HUES6 (cell line): ENCODE data around the gene FAM78A.
"Not testable (repeated sequence)": the region's sequence is repeated elsewhere in the genome, so short reads cannot be mapped to it uniquely, and the experiment has no call there.

Experiments
- H3K27ac ChIP-seq: 2 replicates; pipeline ENCODE4 v1.7.0; 2013; ENCODE audit warnings: low read depth, mild to moderate bottlenecking, low read length, inconsistent platforms
- H3K27me3 ChIP-seq: 2 replicates; pipeline ENCODE4 v1.6.1; 2013; ENCODE audit warnings: low read length; ENCODE audit not compliant: control insufficient read depth, insufficient read depth
- H3K36me3 ChIP-seq: 2 replicates; pipeline ENCODE4 v1.6.1; 2013; ENCODE audit warnings: low read length; ENCODE audit not compliant: control insufficient read depth, insufficient read depth
- H3K4me1 ChIP-seq: 2 replicates; pipeline ENCODE4 v1.6.1; 2013; ENCODE audit warnings: low read length; ENCODE audit not compliant: control insufficient read depth, insufficient read depth
- H3K4me3 ChIP-seq: 2 replicates; pipeline ENCODE4 v1.5.1; 2013; ENCODE audit warnings: low read depth, low read length
- H3K9ac ChIP-seq: one replicate; pipeline ENCODE4 v1.6.1; 2013; ENCODE audit warnings: mild to moderate bottlenecking, low read length
- H3K9me3 ChIP-seq: 2 replicates; pipeline ENCODE4 v1.6.1; 2013; ENCODE audit warnings: low read depth, low read length; ENCODE audit not compliant: control insufficient read depth, insufficient read depth

The FAM78A gene

GRCh38 chr9:131271016-131271273 is 5.4 kb downstream of the FAM78A start:
- H3K27ac ChIP-seq, H3K9me3 ChIP-seq, H3K9ac ChIP-seq, H3K36me3 ChIP-seq, H3K4me3 ChIP-seq: not testable (repeated sequence)
- H3K4me1 ChIP-seq = peaks cover 24% of the 10 kb centered on the region
- peaks cover 12% of the 10 kb centered on the region for H3K27me3 ChIP-seq

DNA sequence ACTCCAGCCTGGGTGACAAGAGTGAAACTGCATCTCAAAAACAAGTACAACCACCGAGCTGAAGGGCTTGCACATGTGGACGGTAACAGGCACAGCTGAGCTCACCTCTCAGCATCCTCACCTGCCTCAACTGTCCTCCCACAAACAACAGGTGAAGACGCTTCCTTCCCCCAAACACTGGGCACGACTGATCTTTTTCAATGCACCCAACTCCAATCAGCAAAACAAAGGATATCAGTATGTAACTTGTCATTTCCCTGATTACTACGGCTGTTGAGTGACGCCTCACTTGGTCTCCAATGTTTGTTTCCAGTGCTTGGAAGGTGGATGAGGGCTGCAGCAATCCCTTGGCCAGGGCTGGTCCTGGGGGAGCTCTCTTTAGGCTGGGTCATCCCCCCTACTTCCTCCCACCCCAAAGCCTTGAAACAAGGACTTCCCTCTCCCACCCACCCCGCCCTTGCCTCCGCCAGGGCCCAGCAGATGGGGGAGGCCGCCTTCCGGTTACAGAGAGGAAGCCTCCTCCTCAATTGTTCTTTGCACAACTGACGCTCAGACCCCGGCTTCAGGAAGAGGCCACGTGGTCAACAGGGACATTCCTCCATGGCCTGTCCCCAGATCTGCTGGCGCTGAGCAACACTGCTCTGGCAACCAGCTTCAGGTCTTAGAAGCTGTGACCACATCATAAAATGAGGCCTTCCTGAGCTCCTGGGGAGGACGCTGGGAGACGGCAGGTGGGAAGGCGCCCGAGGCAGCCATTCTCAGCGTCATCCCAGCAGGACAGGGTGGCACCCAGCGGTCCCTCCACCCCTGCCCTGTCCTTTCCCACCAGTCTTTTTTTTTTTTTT is 5.9 kb downstream of the FAM78A start:
- H3K36me3 ChIP-seq = no peaks in the 10 kb centered on the region
- H3K9me3 ChIP-seq = no peaks in the 10 kb centered on the region
- H3K4me1 ChIP-seq = peaks cover 19% of the 10 kb centered on the region
- H3K27me3 ChIP-seq = peaks cover 7% of the 10 kb centered on the region
- H3K4me3 ChIP-seq = no peak overlapping the region
- no peak overlapping the region for H3K27ac ChIP-seq
- H3K9ac ChIP-seq = no peak overlapping the region

DNA sequence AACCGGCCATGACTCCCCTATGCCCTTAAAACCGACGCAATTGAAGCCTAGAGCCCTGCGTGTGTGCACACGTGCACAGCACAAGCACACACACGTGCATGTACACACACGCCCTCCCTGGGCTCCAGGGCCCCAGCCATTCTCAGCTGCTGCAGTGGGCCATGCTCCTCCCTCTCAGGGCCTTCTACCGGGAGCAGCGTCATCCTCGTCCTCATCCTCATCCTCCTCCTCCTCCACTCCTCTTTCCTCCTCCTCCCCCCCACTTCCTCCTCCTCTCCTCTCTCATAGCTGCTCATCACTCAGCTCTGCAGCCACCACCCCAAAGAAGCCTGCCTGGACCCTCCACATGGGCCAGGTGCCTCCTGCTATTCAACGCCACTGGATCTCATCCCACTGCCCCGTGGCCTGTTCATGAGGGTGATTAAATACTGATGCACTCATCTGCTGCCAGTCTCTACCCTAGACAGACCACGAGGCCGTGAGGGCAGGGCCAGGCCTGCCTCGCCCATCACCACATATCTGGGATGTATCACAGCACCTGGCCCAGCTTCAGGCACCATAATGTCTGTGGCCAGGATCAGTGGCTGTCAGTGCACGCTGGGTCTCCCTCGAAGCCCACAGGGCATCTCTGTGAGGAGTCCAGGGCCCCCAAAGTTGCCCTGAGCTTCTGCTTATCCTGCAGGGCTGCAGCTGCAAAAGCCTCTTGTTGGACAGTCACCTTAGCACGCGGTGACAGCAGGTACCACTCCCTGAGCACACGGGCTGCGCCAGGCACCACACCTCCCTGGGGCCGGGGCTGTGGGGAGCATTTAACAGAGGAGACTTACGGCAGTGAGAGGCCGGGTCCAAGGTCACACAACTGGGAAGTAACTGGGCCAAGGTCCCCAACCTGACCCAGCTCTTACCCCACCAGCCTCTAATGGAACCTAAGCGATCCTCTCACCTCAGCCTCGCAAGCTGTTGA is 9.8 kb downstream of the FAM78A start:
- Histone ChIP-seq H3K4me3 (no peak overlapping the region), H3K36me3 (no peaks in the 10 kb centered on the region), H3K27ac (no peak overlapping the region), H3K9ac (no peak overlapping the region), H3K4me1 (peaks cover 13% of the 10 kb centered on the region), H3K9me3 (no peaks in the 10 kb centered on the region), H3K27me3 (no peaks in the 10 kb centered on the region)

DNA sequence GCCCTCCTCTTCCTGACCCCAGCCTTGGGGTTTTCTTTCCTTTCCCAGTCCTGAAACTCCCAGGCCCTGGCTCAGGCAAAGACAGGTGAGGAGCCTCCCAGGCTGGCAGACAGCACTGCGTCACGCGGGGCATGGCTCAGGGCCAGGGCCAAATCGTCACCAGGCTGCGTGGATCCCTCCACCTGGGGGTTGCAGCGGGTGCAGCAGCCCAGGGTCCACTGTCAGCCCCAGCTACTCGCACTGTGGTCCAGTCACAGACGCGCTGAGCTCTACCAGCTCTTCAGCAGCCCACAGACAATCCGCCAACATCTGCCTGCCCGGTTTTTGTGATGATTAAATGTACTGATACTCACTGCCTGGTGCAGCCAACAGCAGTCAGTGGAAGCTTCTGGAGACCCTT is 12.1 kb downstream of the FAM78A start:
- Histone ChIP-seq H3K9ac (no peak overlapping the region), H3K4me3 (no peak overlapping the region), H3K9me3 (no peaks in the 10 kb centered on the region), H3K27ac (no peak overlapping the region), H3K36me3 (no peaks in the 10 kb centered on the region), H3K4me1 (0 out of 2 replicates have a peak, but pooled peaks cover 7% of the 10 kb centered on the region), H3K27me3 (no peaks in the 10 kb centered on the region)

DNA sequence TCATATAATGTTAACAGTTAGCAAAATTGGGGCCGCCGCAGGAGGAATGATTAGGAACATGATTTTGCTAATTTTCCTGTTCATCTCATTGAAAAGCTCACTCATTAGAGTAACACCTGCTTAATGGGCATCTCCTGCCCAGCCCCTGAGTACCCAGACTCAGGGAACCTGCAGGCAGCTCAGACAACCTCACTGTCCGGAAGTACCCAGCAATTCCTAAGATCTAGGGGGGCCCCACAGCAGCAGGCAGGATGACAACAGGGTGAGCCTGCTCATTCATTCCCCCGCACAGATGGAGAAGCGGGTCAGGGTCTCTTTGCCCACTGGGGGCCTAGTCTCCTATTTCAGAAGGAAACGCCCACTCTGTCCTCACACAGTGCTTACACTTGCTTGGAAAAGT is 12.6 kb downstream of the FAM78A start:
- Histone ChIP-seq H3K9ac (no peak overlapping the region), H3K36me3 (no peaks in the 10 kb centered on the region), H3K4me3 (no peak overlapping the region), H3K27ac (no peak overlapping the region), H3K4me1 (0 out of 2 replicates have a peak, but pooled peaks cover 3% of the 10 kb centered on the region), H3K9me3 (no peaks in the 10 kb centered on the region), H3K27me3 (no peaks in the 10 kb centered on the region)

GRCh38 chr9:131263033-131263343 is 13.3 kb downstream of the FAM78A start:
- not testable (repeated sequence) for H3K4me1 ChIP-seq, H3K27me3 ChIP-seq, H3K9me3 ChIP-seq, H3K27ac ChIP-seq, H3K4me3 ChIP-seq, H3K9ac ChIP-seq, H3K36me3 ChIP-seq

DNA sequence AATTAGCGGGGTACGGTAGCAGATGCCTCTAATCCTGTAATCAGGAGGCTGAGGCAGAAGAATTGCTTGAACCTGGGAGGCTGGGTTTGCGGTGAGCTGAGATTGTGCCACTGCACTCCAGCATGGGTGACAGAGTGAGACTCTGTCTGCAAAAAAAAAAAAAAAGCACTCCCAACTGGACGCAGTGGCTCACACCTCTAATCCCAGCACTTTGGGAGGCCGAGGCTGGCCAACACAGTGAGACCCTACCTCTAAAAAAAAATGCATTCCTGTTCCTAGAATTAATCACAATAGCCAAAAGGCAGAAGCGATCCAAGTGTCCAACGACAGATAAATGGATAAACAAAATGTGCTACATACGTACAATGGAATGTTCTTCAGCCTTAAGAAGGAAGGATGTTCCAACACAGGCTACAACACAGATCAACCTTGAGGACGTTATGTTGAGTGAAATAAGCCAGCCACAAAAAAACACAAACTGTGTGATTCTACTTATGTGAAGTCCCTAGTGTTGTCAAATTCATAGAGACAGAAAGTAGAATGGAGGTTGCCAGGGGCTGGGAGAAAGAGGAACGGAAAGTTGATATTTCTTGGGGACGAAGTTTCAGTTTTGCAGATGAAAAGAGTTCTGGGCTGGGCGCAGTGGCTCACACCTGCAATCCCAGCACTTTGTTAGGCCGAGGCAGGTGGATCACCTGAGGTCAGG is 13.8 kb downstream of the FAM78A start:
- Histone ChIP-seq H3K27me3 (no peaks in the 10 kb centered on the region), H3K36me3 (no peaks in the 10 kb centered on the region), H3K9me3 (no peaks in the 10 kb centered on the region), H3K27ac (no peak overlapping the region), H3K4me1 (0 out of 2 replicates have a peak, but pooled peaks cover 3% of the 10 kb centered on the region), H3K4me3 (no peak overlapping the region), H3K9ac (no peak overlapping the region)

- H3K9ac ChIP-seq = no peak overlapping the region
- no peaks in the 10 kb centered on the region for H3K27me3 ChIP-seq
- no peak overlapping the region for H3K4me3 ChIP-seq
- 0 out of 2 replicates have a peak, but pooled peaks cover 5% of the 10 kb centered on the region for H3K4me1 ChIP-seq
- no peak overlapping the region for H3K27ac ChIP-seq
- no peaks in the 10 kb centered on the region for H3K9me3 ChIP-seq
- H3K36me3 ChIP-seq = no peaks in the 10 kb centered on the region
Measured at GRCh38 chr9:131260751-131261452, 15.4 kb downstream of the FAM78A start.

DNA sequence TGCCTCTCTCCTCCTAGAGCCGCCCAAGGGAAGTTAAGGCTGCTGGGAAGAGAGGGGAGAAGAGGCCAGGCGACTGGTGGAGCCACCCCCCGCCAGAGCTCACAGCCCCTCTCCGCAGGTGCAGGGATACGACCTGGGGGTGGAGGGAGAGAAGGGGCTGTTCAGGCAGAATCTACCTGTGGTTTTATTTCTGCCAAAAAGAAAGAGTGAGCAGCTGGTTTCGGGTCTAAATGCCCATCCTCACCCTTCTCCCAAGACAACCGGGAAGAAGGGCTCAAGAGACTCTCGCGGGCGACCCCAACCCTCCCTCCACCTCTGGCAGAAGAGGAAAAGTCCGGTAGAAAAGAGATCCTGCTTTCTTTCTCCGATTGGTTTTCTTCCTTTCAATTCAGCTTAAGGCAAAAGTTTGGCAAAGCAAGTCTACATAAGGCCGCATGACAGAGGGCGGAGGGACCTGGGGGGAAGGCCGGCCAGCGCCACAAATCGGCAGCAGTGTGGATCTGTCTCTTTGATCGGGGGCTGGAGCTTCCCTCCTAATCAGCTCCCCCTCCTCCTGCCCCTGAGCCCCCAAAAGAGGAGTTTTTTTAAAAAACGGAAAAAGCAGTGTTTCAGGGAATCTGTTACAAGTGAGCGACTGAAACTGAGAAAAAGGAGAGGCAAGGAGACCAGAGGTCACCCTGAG is 16.3 kb downstream of the FAM78A start:
- Histone ChIP-seq H3K27me3 (no peaks in the 10 kb centered on the region), H3K9me3 (no peaks in the 10 kb centered on the region), H3K9ac (no peak overlapping the region), H3K4me3 (no peak overlapping the region), H3K27ac (no peak overlapping the region), H3K36me3 (no peaks in the 10 kb centered on the region), H3K4me1 (0 out of 2 replicates have a peak, but pooled peaks cover 5% of the 10 kb centered on the region)

GRCh38 chr9:131259432-131259898 is 16.8 kb downstream of the FAM78A start:
- H3K9me3 ChIP-seq = no peaks in the 10 kb centered on the region
- H3K4me3 ChIP-seq = no peak overlapping the region
- H3K9ac ChIP-seq = no peak overlapping the region
- H3K4me1 ChIP-seq = 0 out of 2 replicates have a peak, but pooled peaks cover 5% of the 10 kb centered on the region
- H3K27me3 ChIP-seq = no peaks in the 10 kb centered on the region
- H3K36me3 ChIP-seq = no peaks in the 10 kb centered on the region
- H3K27ac ChIP-seq = no peak overlapping the region
